Neuron (in vitro differentiated cells): ENCODE results near the gene ARHGAP28.

ENCODE experiments used
- H2AFZ ChIP-seq: one replicate; pipeline ENCODE4 v1.6.1; 2013; ENCODE audit warnings: low read depth, mild to moderate bottlenecking, inconsistent platforms, low read length, moderate library complexity
- H3K27me3 ChIP-seq: one replicate; pipeline ENCODE4 v1.6.1; 2013; ENCODE audit warnings: low read length; ENCODE audit not compliant: insufficient read depth
- H3K36me3 ChIP-seq: one replicate; pipeline ENCODE4 v1.6.1; 2013; ENCODE audit warnings: low read length; ENCODE audit not compliant: insufficient read depth
- H3K4me1 ChIP-seq: one replicate; pipeline ENCODE4 v1.6.1; 2013; ENCODE audit warnings: low read length; ENCODE audit not compliant: insufficient read depth
- H3K4me3 ChIP-seq: 2 replicates; pipeline ENCODE4 v1.5.1; 2013; ENCODE audit warnings: mild to moderate bottlenecking, low read length, moderate library complexity
- H3K9me3 ChIP-seq: one replicate; pipeline ENCODE4 v1.6.1; 2013; ENCODE audit warnings: low read length

ARHGAP28 gene, protein sequence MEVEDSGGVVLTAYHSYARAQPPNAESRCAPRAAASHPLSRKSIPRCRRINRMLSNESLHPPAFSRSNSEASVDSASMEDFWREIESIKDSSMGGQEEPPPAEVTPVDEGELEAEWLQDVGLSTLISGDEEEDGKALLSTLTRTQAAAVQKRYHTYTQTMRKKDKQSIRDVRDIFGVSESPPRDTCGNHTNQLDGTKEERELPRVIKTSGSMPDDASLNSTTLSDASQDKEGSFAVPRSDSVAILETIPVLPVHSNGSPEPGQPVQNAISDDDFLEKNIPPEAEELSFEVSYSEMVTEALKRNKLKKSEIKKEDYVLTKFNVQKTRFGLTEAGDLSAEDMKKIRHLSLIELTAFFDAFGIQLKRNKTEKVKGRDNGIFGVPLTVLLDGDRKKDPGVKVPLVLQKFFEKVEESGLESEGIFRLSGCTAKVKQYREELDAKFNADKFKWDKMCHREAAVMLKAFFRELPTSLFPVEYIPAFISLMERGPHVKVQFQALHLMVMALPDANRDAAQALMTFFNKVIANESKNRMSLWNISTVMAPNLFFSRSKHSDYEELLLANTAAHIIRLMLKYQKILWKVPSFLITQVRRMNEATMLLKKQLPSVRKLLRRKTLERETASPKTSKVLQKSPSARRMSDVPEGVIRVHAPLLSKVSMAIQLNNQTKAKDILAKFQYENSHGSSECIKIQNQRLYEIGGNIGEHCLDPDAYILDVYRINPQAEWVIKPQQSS

DNA sequence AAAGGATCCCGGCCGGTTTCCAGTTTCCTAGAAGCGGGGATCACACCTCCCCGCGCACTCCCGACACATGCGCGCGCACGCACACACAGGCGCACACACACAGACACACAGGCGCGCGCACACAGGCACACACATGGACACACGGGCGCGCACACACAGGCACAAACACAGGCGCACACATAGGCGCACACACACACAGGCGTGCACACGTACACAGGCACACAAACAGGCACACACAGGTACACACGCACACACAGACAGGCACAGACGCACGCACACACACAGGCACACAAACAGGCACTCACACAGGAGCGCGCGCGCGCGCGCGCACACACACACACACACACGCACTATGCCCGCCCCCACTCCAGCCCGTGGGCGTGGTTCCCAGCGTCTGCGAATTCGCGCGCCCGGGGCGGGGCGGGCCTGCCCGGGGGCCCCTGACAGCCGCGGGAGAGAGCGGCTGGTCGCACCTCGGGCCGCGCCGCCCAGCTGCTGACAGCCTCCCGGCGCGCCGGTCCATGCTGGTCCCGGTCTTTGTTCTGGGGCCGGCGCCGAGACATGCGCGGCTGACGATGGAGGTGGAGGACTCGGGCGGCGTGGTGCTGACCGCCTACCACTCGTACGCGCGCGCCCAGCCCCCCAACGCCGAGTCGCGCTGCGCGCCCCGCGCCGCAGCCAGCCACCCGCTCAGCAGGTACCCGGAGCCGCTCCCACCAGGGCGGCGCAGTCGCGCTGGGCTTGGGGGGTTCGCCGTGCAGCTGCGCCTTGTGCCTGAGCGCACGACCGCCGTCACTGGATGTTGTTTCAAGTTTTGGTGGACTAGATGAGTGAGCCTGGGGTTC, at the start of gene ARHGAP28:
TSS of gene ARHGAP28 (plus strand) at position 470 of the 845 bp plus-strand sequence. CDS start at position 576, 106 bp downstream.
- no peaks in the 10 kb centered on the region for H3K27me3 ChIP-seq
- peaks cover 14% of the 10 kb centered on the region for H3K4me1 ChIP-seq
- no peaks in the 10 kb centered on the region for H3K9me3 ChIP-seq
- H3K36me3 ChIP-seq: no peaks in the 10 kb centered on the region
- peak within 1 kb of the TSS; percentile 82 for H2AFZ ChIP-seq
- peak within 1 kb of the TSS; percentile 68 for H3K4me3 ChIP-seq

DNA sequence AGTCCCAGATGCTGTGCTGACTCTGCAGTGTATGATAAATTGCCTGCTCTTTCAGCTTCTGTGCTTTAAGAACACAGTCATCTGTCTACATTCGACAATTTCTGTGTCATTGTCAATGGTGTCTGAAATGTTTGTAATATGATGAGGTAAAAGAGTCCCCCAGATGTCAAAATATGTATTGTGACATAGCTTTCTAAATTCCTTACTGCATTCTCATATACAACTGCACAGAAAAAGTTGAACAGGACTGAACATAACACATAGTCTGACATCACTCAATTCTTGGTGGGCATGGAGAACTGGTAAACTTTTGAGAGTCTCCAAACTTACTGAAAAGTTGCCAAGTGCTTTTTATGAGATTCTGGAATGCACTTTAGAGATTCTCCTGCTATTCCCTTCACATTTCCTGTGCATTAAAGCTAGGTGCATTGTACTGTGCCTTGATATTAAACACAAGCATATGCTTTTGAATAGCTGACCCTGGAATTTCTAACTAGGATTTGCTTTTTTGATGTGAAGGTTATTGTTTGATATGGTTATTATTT, 48.1 kb upstream of the ARHGAP28 start:
- H3K4me3 ChIP-seq: no peak overlapping the region
- no peaks in the 10 kb centered on the region for H3K4me1 ChIP-seq
- no peaks in the 10 kb centered on the region for H3K36me3 ChIP-seq
- no peaks in the 10 kb centered on the region for H3K27me3 ChIP-seq
- H3K9me3 ChIP-seq: no peaks in the 10 kb centered on the region
- H2AFZ ChIP-seq: no peak overlapping the region

DNA sequence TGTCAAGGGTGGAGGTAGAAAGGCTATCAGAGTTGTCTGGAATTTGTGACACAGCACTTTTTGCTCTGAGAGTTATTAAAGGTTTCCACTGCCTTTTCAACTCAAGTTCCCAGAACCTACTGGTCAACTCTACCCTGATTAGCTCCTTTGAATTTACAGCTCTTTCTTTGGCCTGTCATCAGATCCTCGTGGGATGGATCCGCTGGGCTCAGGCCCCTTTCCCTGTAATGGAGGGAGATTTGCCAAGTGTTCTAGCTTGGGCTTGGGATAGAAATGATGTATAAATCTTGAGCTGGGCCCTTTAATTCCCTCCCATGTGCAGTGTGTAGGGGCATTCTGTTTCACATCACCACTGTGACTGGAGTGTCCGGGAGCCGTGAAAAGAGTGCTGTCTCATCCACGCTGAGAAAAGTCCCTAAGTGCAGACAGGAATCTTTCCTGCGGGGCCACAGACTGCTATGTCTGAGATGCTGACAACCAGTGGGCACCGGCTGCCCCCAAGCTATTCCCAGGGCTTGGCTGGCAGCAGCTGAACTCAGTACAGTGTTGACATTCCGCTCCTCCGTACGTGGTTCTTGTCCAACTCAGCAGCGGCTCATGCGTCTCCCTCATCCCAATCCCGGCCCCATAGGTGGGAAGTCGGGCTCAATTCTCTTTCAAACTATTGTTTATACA, 46.9 kb upstream of the ARHGAP28 start:
- no peak overlapping the region for H2AFZ ChIP-seq
- H3K36me3 ChIP-seq: no peaks in the 10 kb centered on the region
- H3K4me3 ChIP-seq: no peak overlapping the region
- no peaks in the 10 kb centered on the region for H3K9me3 ChIP-seq
- H3K4me1 ChIP-seq: no peaks in the 10 kb centered on the region
- H3K27me3 ChIP-seq: no peaks in the 10 kb centered on the region

DNA sequence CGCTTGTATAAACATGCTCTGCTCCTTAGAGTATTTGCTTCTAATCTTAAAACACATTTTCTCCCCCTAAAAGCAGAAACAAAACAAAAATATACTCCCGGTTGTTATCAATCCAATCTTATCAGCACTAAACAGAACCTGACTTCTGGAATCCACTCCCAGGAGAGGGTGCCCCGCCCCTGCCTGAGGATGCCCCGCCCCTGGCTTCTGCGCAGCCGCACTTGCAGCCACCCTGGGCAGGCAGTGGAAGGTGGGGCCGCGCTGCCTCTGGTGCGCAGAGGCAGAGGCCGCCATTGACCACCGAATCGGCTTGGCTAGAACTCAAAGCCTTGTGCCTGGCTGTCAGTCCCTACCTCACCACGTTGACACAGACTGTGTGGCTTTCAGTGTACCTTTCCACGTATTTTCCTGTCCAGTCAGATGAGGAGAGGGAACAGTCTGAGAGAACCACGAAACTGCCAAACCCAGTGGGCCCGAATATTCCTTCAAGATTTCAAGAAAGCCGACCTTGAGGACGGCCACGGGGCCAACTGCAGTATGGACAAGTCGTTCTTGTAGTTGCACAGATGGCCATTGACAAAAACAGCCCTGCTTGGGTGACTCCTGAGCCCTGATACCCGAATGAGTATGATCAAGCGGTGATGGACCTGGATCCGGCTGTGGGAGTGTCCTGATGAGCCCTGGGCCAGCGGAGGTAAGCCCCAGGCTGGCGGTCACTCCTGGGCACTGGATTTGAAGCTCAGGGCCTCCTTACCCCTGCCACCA, 46.2 kb upstream of the ARHGAP28 start:
- Histone ChIP-seq H3K4me1 (no peaks in the 10 kb centered on the region), H3K4me3 (no peak overlapping the region), H3K9me3 (no peaks in the 10 kb centered on the region), H2AFZ (no peak overlapping the region), H3K36me3 (no peaks in the 10 kb centered on the region), H3K27me3 (no peaks in the 10 kb centered on the region)

DNA sequence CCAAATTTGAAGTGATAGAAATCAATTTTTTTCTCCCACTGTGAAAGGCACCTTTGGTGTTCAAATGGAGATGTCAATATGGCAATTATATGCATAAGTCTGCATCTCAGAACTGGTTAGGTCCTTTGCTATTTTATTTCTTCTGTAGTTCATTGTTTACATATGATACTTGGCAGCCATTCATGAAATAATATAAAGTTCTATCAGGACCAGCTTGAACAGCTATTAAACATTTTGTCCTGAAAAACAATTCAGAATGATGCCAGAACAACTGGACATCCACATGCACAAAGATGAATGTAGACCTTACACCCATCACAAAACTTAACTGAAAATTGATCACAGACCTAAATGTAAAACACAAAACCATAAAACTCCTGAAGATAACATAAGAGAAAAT, 41.8 kb upstream of the ARHGAP28 start:
- no peak overlapping the region for H3K4me3 ChIP-seq
- no peaks in the 10 kb centered on the region for H3K4me1 ChIP-seq
- no peaks in the 10 kb centered on the region for H3K9me3 ChIP-seq
- H3K36me3 ChIP-seq: no peaks in the 10 kb centered on the region
- peaks cover 7% of the 10 kb centered on the region for H3K27me3 ChIP-seq
- no peak overlapping the region for H2AFZ ChIP-seq

DNA sequence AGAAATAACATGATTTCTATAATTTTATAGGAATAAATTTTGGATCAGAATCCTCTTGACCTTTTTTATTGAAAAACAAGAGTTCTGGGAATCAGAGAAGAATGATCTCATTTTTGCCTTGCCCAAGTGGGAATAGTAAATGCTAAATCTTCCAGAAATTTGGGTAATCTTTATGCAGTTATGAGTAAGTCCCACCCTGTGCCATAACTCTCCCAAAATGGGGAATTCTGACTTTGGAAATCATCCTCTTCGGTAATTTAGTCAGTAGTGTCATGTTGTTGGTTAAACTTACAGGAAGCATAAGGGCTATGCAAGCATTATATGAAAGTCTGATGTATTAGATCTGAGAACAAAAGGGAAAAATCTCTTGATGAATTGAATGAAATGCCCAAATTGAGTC, 20.6 kb upstream of the ARHGAP28 start:
- no peak overlapping the region for H2AFZ ChIP-seq
- H3K9me3 ChIP-seq: no peaks in the 10 kb centered on the region
- H3K36me3 ChIP-seq: no peaks in the 10 kb centered on the region
- H3K4me1 ChIP-seq: no peaks in the 10 kb centered on the region
- H3K4me3 ChIP-seq: no peak overlapping the region
- H3K27me3 ChIP-seq: no peaks in the 10 kb centered on the region

DNA sequence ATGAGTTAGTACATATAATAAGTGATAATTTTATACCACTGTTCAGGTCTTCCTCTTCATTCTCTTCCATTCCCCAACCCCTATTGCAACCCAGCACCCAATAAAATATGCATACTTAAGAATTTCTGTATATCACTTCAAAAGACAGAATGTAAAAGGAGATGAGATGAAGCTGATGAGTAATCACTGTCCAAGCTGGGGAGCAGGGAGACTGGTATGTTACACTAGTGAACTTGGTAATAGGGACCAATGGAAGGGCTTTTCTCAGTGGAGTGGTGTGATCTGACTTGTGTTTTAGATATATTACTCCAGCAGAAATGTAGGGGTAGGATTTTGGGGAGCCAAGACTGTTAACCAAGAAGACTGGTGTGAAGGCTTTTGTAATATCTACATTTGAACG, 18.0 kb upstream of the ARHGAP28 start:
- H3K9me3 ChIP-seq: no peaks in the 10 kb centered on the region
- H2AFZ ChIP-seq: no peak overlapping the region
- no peak overlapping the region for H3K4me3 ChIP-seq
- no peaks in the 10 kb centered on the region for H3K27me3 ChIP-seq
- H3K36me3 ChIP-seq: no peaks in the 10 kb centered on the region
- no peaks in the 10 kb centered on the region for H3K4me1 ChIP-seq

DNA sequence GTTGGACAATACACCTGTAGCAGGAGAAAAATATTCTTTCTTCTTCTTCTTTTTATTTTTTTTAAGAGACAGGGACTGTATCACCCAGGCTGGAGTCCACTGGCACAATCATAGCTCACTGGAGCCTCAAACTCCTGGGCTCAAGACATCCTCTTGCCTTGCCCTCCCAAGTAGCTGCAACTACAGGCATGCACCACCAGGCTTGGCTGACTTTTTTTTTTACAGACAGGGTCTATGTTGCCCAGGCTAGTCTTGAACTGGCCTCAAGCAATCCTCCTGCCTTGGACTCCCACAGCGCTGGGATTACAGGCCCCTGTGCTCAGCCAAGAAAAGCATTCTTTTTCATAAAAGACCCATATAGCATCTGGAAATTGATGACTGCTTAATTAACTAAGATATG, 17.1 kb upstream of the ARHGAP28 start:
- Histone ChIP-seq H3K4me3 (no peak overlapping the region), H3K9me3 (no peaks in the 10 kb centered on the region), H3K27me3 (no peaks in the 10 kb centered on the region), H3K36me3 (no peaks in the 10 kb centered on the region), H2AFZ (no peak overlapping the region), H3K4me1 (no peaks in the 10 kb centered on the region)

DNA sequence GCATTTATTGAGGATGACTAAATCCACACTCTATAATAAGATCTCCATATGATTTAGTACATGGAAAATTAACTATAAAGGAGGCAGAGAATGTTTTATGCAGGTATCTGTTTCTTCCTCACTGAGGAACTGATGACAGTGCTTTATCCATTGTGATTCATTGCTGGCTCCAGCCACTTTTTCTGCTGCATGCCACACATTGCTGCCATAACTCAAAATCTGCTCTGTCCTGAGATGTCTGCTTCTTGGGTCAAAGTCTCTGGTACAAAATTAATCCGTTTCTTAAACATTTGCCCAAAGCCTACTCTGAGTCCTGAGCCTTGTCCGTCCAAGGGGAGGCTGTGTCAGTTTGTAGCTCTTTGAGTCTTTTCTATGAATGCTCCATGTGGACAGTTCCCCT, 15.5 kb upstream of the ARHGAP28 start:
- H3K9me3 ChIP-seq: no peaks in the 10 kb centered on the region
- H3K27me3 ChIP-seq: no peaks in the 10 kb centered on the region
- no peaks in the 10 kb centered on the region for H3K4me1 ChIP-seq
- H2AFZ ChIP-seq: no peak overlapping the region
- H3K4me3 ChIP-seq: no peak overlapping the region
- no peaks in the 10 kb centered on the region for H3K36me3 ChIP-seq

DNA sequence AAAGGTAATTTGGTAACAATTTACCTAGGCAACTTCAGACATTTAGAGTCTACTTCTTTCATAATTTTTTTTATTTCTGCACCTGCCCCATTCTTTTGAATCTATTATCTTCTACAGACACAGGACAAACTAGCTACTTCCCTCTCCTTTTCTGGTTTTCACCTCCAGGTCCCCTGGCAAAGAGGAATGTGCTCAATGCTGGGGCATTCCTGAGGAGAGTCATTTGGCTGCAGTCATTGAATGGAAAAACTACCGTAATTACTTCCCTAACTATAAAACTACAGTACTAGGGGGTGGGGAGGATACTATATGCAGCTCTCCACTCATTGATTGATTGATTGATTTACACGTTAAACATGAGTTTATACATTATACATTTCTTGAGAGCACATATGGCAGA, 11.2 kb upstream of the ARHGAP28 start:
- no peaks in the 10 kb centered on the region for H3K9me3 ChIP-seq
- H2AFZ ChIP-seq: no peak overlapping the region
- H3K27me3 ChIP-seq: no peaks in the 10 kb centered on the region
- no peak overlapping the region for H3K4me3 ChIP-seq
- H3K4me1 ChIP-seq: no peaks in the 10 kb centered on the region
- H3K36me3 ChIP-seq: no peaks in the 10 kb centered on the region

DNA sequence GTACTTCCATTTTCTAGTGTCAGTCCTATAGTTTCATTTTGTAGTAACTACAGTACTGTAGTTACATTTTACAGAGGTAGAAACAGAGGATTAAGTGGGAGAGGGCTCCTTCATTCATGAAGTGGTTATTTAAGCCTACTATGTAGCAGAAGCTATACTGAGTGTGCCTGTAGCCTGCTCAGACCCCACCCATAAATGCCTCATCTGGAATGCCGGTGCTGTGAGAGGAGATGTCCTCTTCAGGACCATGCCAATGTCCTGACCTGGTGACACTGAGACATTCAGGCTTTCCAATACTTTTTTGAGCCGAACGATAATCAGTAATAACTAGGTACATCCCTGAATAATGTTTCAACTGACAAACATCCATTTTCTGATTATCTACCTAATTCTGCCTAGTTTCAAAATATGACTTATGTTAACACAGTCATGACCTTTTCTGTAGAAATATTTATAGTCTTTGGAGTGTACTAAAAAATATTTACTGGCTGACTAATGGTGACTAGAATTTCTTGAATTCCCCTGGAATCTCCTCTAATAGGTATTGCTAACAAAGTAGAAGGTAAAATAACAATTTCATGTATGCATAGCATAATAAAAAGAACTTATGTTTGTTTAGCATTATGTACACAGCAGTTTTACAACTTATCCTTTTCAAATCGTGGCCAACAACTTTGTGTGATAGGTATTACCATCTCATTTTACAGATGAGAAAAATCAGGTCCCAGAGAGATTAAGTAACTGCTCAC, 10.2 kb upstream of the ARHGAP28 start:
- Histone ChIP-seq H2AFZ (no peak overlapping the region), H3K4me3 (no peak overlapping the region), H3K4me1 (no peaks in the 10 kb centered on the region), H3K27me3 (no peaks in the 10 kb centered on the region), H3K9me3 (no peaks in the 10 kb centered on the region), H3K36me3 (no peaks in the 10 kb centered on the region)
